H9 (cell line): ENCODE measurements around the gene LAX1. TPM values are rescaled to one million over a fixed set of nuclear protein-coding genes. Genes with fewer than 3 reads are reported as not detected.
"Not testable (repeated sequence)": the region's sequence is repeated elsewhere in the genome, so short reads cannot be mapped to it uniquely, and the experiment has no call there.

Experiments used
- DNase-seq: peaks from one replicate; pipeline ENCODE4 v3.0.0-alpha.2; 2017
- H2AFZ ChIP-seq: one replicate; pipeline ENCODE4 v1.6.1; 2013; ENCODE audit warnings: mild to moderate bottlenecking, low read length, control low read depth, moderate library complexity
- H2AK5ac ChIP-seq: 2 replicates; pipeline ENCODE4 v1.6.1; 2013; ENCODE audit warnings: low read length, control low read depth, mixed read lengths; ENCODE audit not compliant: insufficient read length
- H2BK120ac ChIP-seq: one replicate; pipeline ENCODE4 v1.6.1; 2013; ENCODE audit warnings: low read depth, mild to moderate bottlenecking, low read length, control low read depth, inconsistent platforms; ENCODE audit not compliant: poor library complexity, severe bottlenecking
- H2BK12ac ChIP-seq: 2 replicates; pipeline ENCODE4 v1.6.1; 2013; ENCODE audit warnings: low read length, control low read depth, mixed read lengths, low read depth; ENCODE audit not compliant: insufficient read length
- H2BK15ac ChIP-seq: 2 replicates; pipeline ENCODE4 v1.6.1; 2013; ENCODE audit warnings: low read depth, low read length, control low read depth
- H2BK20ac ChIP-seq: one replicate; pipeline ENCODE4 v1.6.1; 2013; ENCODE audit warnings: low read depth, mild to moderate bottlenecking, low read length, control low read depth, inconsistent platforms; ENCODE audit not compliant: poor library complexity, severe bottlenecking
- H2BK5ac ChIP-seq: 2 replicates; pipeline ENCODE4 v1.6.1; 2013; ENCODE audit warnings: low read length, control low read depth, mixed read lengths; ENCODE audit not compliant: insufficient read length
- H3K14ac ChIP-seq: 2 replicates; pipeline ENCODE4 v1.6.1; 2013; ENCODE audit warnings: low read length, control low read depth; ENCODE audit not compliant: insufficient read depth
- H3K18ac ChIP-seq: 2 replicates; pipeline ENCODE4 v1.6.1; 2013; ENCODE audit warnings: low read depth, mild to moderate bottlenecking, mixed read lengths, low read length, control low read depth; ENCODE audit not compliant: insufficient read length
- H3K23ac ChIP-seq: 2 replicates; pipeline ENCODE4 v1.6.1; 2013; ENCODE audit warnings: low read length, control low read depth, mixed read lengths, low read depth; ENCODE audit not compliant: insufficient read length
- H3K23me2 ChIP-seq: 2 replicates; pipeline ENCODE4 v1.6.1; 2013; ENCODE audit warnings: low read depth, mild to moderate bottlenecking, mixed read lengths, low read length, control low read depth; ENCODE audit not compliant: insufficient read length, poor library complexity, severe bottlenecking
- H3K27ac ChIP-seq: 2 replicates; pipeline ENCODE4 v1.5.1; 2013; ENCODE audit warnings: low read length, control low read depth, mixed read lengths, low read depth; ENCODE audit not compliant: insufficient read length
- H3K27me3 ChIP-seq: 2 replicates; pipeline ENCODE4 v1.6.1; 2013; ENCODE audit warnings: low read length, control low read depth, inconsistent platforms; ENCODE audit not compliant: insufficient read depth
- H3K4ac ChIP-seq: 2 replicates; pipeline ENCODE4 v1.6.1; 2013; ENCODE audit warnings: low read depth, mild to moderate bottlenecking, control low read depth, inconsistent platforms, low read length, moderate library complexity
- H3K4me1 ChIP-seq: 2 replicates; pipeline ENCODE4 v1.6.1; 2013; ENCODE audit warnings: low read length, control low read depth, inconsistent platforms; ENCODE audit not compliant: insufficient read depth
- H3K4me2 ChIP-seq: 2 replicates; pipeline ENCODE4 v1.6.1; 2013; ENCODE audit warnings: low read length, control low read depth, mixed read lengths; ENCODE audit not compliant: insufficient read length, insufficient read depth
- H3K56ac ChIP-seq: 2 replicates; pipeline ENCODE4 v1.6.1; 2013; ENCODE audit warnings: low read depth, mild to moderate bottlenecking, mixed read lengths, low read length, control low read depth; ENCODE audit not compliant: insufficient read length
- H3K79me1 ChIP-seq: 2 replicates; pipeline ENCODE4 v1.6.1; 2013; ENCODE audit warnings: low read depth, mild to moderate bottlenecking, moderate library complexity, low read length, control low read depth, inconsistent platforms; ENCODE audit not compliant: insufficient read depth, poor library complexity, severe bottlenecking
- H3K79me2 ChIP-seq: 2 replicates; pipeline ENCODE4 v1.6.1; 2013; ENCODE audit warnings: low read length, control low read depth, inconsistent platforms; ENCODE audit not compliant: insufficient read depth
- H3K9ac ChIP-seq: 2 replicates; pipeline ENCODE4 v1.6.1; 2013; ENCODE audit warnings: low read length, control low read depth, mixed read lengths; ENCODE audit not compliant: insufficient read length; ENCODE audit errors: extremely low read depth
- H3K9me3 ChIP-seq: one replicate; pipeline ENCODE4 v1.6.1; 2013; ENCODE audit warnings: low read depth, low read length, inconsistent platforms; ENCODE audit not compliant: control insufficient read depth
- H3T11ph ChIP-seq: one replicate; pipeline ENCODE4 v1.6.1; 2013; ENCODE audit warnings: mild to moderate bottlenecking, low read length, control low read depth, inconsistent platforms
- H4K20me1 ChIP-seq: one replicate; pipeline ENCODE4 v1.6.1; 2013; ENCODE audit not compliant: control insufficient read depth, insufficient read length, insufficient read depth
- H4K5ac ChIP-seq: 2 replicates; pipeline ENCODE4 v1.6.1; 2013; ENCODE audit warnings: low read depth, mild to moderate bottlenecking, mixed read lengths, low read length, control low read depth; ENCODE audit not compliant: insufficient read length
- H4K8ac ChIP-seq: replicated peaks from 2 replicates; pipeline ENCODE4 v1.6.1; 2013; ENCODE audit warnings: low read length, control low read depth, mixed read lengths, low read depth; ENCODE audit not compliant: insufficient read length
- H4K91ac ChIP-seq: 2 replicates; pipeline ENCODE4 v1.6.1; 2013; ENCODE audit warnings: low read depth, mild to moderate bottlenecking, moderate library complexity, mixed read lengths, low read length, control low read depth; ENCODE audit not compliant: insufficient read length
- H3K27ac Mint-ChIP-seq, 3 experiments: 2 replicates in 2 of 3; 3 replicates in 1 of 3; pipeline ENCODE4 v1.8.0; 2020 to 2021; ENCODE audit warnings: mixed read lengths in 3 of 3, mild to moderate bottlenecking in 1 of 3, moderate library complexity in 1 of 3
- H3K27me3 Mint-ChIP-seq: 2 replicates; pipeline ENCODE4 v1.8.0; 2021; ENCODE audit warnings: low read depth, mild to moderate bottlenecking, moderate library complexity, mixed read lengths
- H3K36me3 Mint-ChIP-seq, 3 experiments: 2 replicates in 2 of 3; 3 replicates in 1 of 3; pipeline ENCODE4 v1.8.0; 2020 to 2021; ENCODE audit warnings: low read depth in 3 of 3, mixed read lengths in 3 of 3; ENCODE audit not compliant: insufficient read depth in 1 of 3
- H3K4me1 Mint-ChIP-seq, 2 experiments: 2 replicates each; pipeline ENCODE4 v1.8.0; 2020; ENCODE audit warnings: mixed read lengths in 2 of 2
- H3K4me3 Mint-ChIP-seq, 2 experiments: 2 replicates in 1 of 2; 3 replicates in 1 of 2; pipeline ENCODE4 v1.8.0; 2020 to 2021; ENCODE audit warnings: mild to moderate bottlenecking in 2 of 2, mixed read lengths in 2 of 2, moderate library complexity in 1 of 2
- H3K9me3 Mint-ChIP-seq, 2 experiments: 2 replicates in 1 of 2; 3 replicates in 1 of 2; pipeline ENCODE4 v1.8.0; 2020; ENCODE audit warnings: mild to moderate bottlenecking in 2 of 2, mixed read lengths in 2 of 2, moderate library complexity in 1 of 2
- WGBS: extraction: QIAGEN DNeasy Blood & Tissue Kit; methylation state at CpG from one replicate; pipeline ENCODE4 v1.1.7; 2013; ENCODE audit warnings: missing lambda C conversion rate, low lambda C conversion rate, mixed read lengths; ENCODE audit not compliant: insufficient read length; ENCODE audit errors: extremely low coverage; 5-methylcytosine and 5-hydroxymethylcytosine counted together
- total RNA-seq: library from RNA; stranded (reverse); gene quantifications from 2 replicates; pipeline ENCODE4 v1.2.1, GENCODE V29; 2021
- TF ChIP-seq, protein P1 (sequence below): fragments of 200-600 bp; sonication (generic); conservative IDR thresholded peaks from 3 replicates; pipeline ENCODE4 v1.8.0; 2021; ENCODE audit warnings: antibody characterized with exemption, mild to moderate bottlenecking

LAX1 gene
- total RNA-seq, 1 experiment from 2014 or later: not detected

- Mint-ChIP-seq H3K36me3 (peaks cover 12 to 14% (median 13%) of the 10 kb centered on the region in 3 experiments), H3K4me1 (peaks cover 41 to 44% of the 10 kb centered on the region in 2 experiments), H3K9me3 (peaks cover 2 to 11% of the 10 kb centered on the region in 2 experiments; a peak in 4 of 5 replicates), H3K27me3 (no peaks in the 10 kb centered on the region; the same call in 1 of the 2 replicates), H3K4me3 (no peak overlapping the region), H3K27ac (no peak overlapping the region)
- no peaks in the 10 kb centered on the region for H3K23me2 ChIP-seq
- no peak overlapping the region for H2BK120ac ChIP-seq
- no peak overlapping the region for H3K4me2 ChIP-seq
- no peak overlapping the region for H2AFZ ChIP-seq
- no peak overlapping the region for H4K5ac ChIP-seq
- H3K79me1 ChIP-seq: no peaks in the 10 kb centered on the region
- peaks cover 4% of the 10 kb centered on the region; the same call in 1 of the 2 replicates for H3K4me1 ChIP-seq
- no peaks in the 10 kb centered on the region for H4K20me1 ChIP-seq
- no peak overlapping the region for H4K91ac ChIP-seq
- TF ChIP-seq, protein P1, sequence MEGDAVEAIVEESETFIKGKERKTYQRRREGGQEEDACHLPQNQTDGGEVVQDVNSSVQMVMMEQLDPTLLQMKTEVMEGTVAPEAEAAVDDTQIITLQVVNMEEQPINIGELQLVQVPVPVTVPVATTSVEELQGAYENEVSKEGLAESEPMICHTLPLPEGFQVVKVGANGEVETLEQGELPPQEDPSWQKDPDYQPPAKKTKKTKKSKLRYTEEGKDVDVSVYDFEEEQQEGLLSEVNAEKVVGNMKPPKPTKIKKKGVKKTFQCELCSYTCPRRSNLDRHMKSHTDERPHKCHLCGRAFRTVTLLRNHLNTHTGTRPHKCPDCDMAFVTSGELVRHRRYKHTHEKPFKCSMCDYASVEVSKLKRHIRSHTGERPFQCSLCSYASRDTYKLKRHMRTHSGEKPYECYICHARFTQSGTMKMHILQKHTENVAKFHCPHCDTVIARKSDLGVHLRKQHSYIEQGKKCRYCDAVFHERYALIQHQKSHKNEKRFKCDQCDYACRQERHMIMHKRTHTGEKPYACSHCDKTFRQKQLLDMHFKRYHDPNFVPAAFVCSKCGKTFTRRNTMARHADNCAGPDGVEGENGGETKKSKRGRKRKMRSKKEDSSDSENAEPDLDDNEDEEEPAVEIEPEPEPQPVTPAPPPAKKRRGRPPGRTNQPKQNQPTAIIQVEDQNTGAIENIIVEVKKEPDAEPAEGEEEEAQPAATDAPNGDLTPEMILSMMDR: no peak
- H2BK15ac ChIP-seq: no peak overlapping the region
- no peak overlapping the region for H3K14ac ChIP-seq
- no peak overlapping the region for H2AK5ac ChIP-seq
- no peaks in the 10 kb centered on the region for H3K9me3 ChIP-seq
- H3K23ac ChIP-seq: no peak overlapping the region
- no CpG with 5 or more reads among the region's 2 CpGs for WGBS
- H3K4ac ChIP-seq: no peak overlapping the region
- H3K27me3 ChIP-seq: no peaks in the 10 kb centered on the region
- H2BK5ac ChIP-seq: no peak overlapping the region
- DNase-seq: no peak
- no peak overlapping the region for H4K8ac ChIP-seq
- peaks cover 8% of the 10 kb centered on the region; the same call in 1 of the 2 replicates for H3K79me2 ChIP-seq
- H3T11ph ChIP-seq: no peak overlapping the region
- H3K18ac ChIP-seq: no peak overlapping the region
- H2BK20ac ChIP-seq: no peak overlapping the region
- no peak overlapping the region for H3K9ac ChIP-seq
- H2BK12ac ChIP-seq: no peak overlapping the region
- no peak overlapping the region for H3K27ac ChIP-seq
- H3K56ac ChIP-seq: no peak overlapping the region
These were observed 27.5 kb downstream of the LAX1 start for GRCh38 chr1:203792486-203792885.

DNA sequence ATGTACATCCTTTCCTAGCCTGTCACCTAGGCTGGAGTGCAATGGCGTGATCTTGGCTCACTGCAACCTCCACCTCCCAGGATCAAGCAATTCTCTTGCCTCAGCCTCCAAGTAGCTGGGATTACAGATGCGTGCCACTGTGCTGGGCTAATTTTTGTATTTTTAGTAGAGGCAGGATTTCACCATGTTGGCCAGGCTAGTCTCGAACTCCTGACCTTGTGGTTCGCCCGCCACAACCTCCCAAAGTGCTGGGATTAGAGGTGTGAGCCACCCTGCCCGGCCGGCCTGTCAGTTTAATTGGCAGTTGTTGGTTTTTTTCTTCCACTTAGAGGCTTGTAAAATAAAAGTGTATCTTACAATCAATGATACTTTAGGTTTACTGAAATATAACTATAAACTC, 28.6 kb downstream of the LAX1 start:
- H3K27ac ChIP-seq, H2BK15ac ChIP-seq, H3T11ph ChIP-seq, H2AK5ac ChIP-seq, H3K27me3 Mint-ChIP-seq, H3K27ac Mint-ChIP-seq, H3K4me2 ChIP-seq, H4K20me1 ChIP-seq, DNase-seq, H3K56ac ChIP-seq, H2BK12ac ChIP-seq, H3K27me3 ChIP-seq, H4K8ac ChIP-seq, H3K23ac ChIP-seq, H3K23me2 ChIP-seq, H3K79me1 ChIP-seq, H2BK20ac ChIP-seq, H3K4me1 ChIP-seq, H3K4ac ChIP-seq, H4K5ac ChIP-seq, H4K91ac ChIP-seq, H3K18ac ChIP-seq, H2BK120ac ChIP-seq, H3K9me3 ChIP-seq, H3K14ac ChIP-seq, H2AFZ ChIP-seq, H2BK5ac ChIP-seq, H3K9ac ChIP-seq, H3K4me3 Mint-ChIP-seq: not testable (repeated sequence)
- WGBS: no CpG with 5 or more reads among the region's 7 CpGs
- Mint-ChIP-seq H3K9me3 (peaks cover 13 to 22% of the 10 kb centered on the region in 2 experiments; a peak in 4 of 5 replicates), H3K4me1 (peaks cover 42 to 47% of the 10 kb centered on the region in 2 experiments), H3K36me3 (peaks cover 23 to 24% (median 24%) of the 10 kb centered on the region in 3 experiments)
- H3K79me2 ChIP-seq: peaks cover 19% of the 10 kb centered on the region; the same call in 1 of the 2 replicates
